ENCODE results near the gene MIEF1. TPM values are rescaled to one million over a fixed set of nuclear protein-coding genes. Genes with fewer than 3 reads are reported as not detected.

MIEF1 gene
- total RNA-seq, 2 experiments from 2014 or later: 19.8 to 20.4 TPM

- H3K27ac Mint-ChIP-seq: no peak overlapping the region
Observed at GRCh38 chr22:39563571-39564428, 61.7 kb downstream of the MIEF1 start.

DNA sequence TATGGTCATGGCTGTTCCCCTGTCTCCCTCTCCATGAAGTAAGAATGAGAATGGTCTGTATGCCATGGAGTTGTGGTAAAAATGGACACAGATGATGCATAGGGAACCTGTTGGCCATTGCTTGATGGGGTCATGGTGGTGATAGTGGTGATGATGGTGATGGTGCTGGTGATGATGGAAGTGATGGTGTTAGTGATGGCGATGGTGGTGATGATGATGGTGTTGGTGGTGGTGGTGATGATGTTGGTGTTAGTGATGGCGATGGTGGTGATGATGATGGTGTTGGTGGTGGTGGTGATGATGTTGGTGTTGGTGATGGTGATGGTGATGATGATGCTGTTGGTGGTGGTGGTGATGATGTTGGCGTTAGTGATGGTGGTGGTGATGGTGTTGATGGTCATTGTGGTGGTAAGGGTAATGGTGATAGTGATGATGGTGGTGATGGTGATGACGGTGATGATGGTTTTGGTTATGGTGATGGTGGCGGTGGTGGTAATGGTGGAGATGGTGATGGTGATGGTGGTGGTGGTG lies 63.4 kb downstream of the MIEF1 start:
- TF ChIP-seq, protein P1, sequence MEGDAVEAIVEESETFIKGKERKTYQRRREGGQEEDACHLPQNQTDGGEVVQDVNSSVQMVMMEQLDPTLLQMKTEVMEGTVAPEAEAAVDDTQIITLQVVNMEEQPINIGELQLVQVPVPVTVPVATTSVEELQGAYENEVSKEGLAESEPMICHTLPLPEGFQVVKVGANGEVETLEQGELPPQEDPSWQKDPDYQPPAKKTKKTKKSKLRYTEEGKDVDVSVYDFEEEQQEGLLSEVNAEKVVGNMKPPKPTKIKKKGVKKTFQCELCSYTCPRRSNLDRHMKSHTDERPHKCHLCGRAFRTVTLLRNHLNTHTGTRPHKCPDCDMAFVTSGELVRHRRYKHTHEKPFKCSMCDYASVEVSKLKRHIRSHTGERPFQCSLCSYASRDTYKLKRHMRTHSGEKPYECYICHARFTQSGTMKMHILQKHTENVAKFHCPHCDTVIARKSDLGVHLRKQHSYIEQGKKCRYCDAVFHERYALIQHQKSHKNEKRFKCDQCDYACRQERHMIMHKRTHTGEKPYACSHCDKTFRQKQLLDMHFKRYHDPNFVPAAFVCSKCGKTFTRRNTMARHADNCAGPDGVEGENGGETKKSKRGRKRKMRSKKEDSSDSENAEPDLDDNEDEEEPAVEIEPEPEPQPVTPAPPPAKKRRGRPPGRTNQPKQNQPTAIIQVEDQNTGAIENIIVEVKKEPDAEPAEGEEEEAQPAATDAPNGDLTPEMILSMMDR (IDR thresholded peaks at IDR 0.05): no peak
- ATAC-seq (ENCODE audit: poor library complexity): no peak
- Mint-ChIP-seq H3K27me3 (no peaks in the 10 kb centered on the region), H3K4me1 (ENCODE audit: low read depth) (peaks cover 16% of the 10 kb centered on the region), H3K9me3 (no peaks in the 10 kb centered on the region), H3K27ac (no peak overlapping the region), H3K36me3 (ENCODE audit: low read depth) (no peaks in the 10 kb centered on the region), H3K4me3 (no peak overlapping the region)
- ChIA-PET POLR2A (no interaction called here), CTCF (no interaction called here)
- Histone ChIP-seq H3K4me1 (ENCODE audit: insufficient read depth, low read length) (peaks cover 17% of the 10 kb centered on the region), H3K9me3 (ENCODE audit: control insufficient read depth in 1 of 2, insufficient read depth in 1 of 2, low read length in 2 of 2) (no peaks in the 10 kb centered on the region), H3K4me3 (ENCODE audit: low read length) (no peak overlapping the region), H3K27ac (ENCODE audit: low read depth in 1 of 2, low read length in 2 of 2) (no peak overlapping the region), H3K36me3 (ENCODE audit: insufficient read depth, low read length) (no peaks in the 10 kb centered on the region), H3K27me3 (ENCODE audit: control insufficient read depth in 1 of 2, insufficient read depth in 2 of 2, low read length in 2 of 2) (no peaks in the 10 kb centered on the region)
- intact Hi-C loops (cut with DNase I, micrococcal nuclease): no loop called here
- DNase-seq: no peak

More at GRCh38 chr22:39563571-39564428, 61.7 kb downstream of the MIEF1 start:
- Mint-ChIP-seq H3K36me3 (ENCODE audit: low read depth) (no peaks in the 10 kb centered on the region), H3K9me3 (no peaks in the 10 kb centered on the region), H3K4me1 (ENCODE audit: low read depth) (peaks cover 16% of the 10 kb centered on the region), H3K4me3 (no peak overlapping the region), H3K27me3 (no peaks in the 10 kb centered on the region)
- H3K36me3 ChIP-seq (ENCODE audit: insufficient read depth, low read length): no peaks in the 10 kb centered on the region
- peaks cover 5 to 10% of the 10 kb centered on the region in 2 experiments for H3K27me3 ChIP-seq (ENCODE audit: control insufficient read depth in 1 of 2, insufficient read depth in 2 of 2, low read length in 2 of 2)
- ChIA-PET CTCF (no interaction called here), POLR2A (no interaction called here)
- H3K27ac ChIP-seq (ENCODE audit: low read depth in 1 of 2, low read length in 2 of 2): no peak overlapping the region
- TF ChIP-seq, protein P1 (IDR thresholded peaks at IDR 0.05): no peak
- peaks cover 17% of the 10 kb centered on the region for H3K4me1 ChIP-seq (ENCODE audit: insufficient read depth, low read length)
- H3K9me3 ChIP-seq (ENCODE audit: control insufficient read depth in 1 of 2, insufficient read depth in 1 of 2, low read length in 2 of 2): no peaks in the 10 kb centered on the region
- ATAC-seq (ENCODE audit: poor library complexity): no peak
- no peak for DNase-seq
- intact Hi-C loops (cut with DNase I, micrococcal nuclease): no loop called here
- no peak overlapping the region for H3K4me3 ChIP-seq (ENCODE audit: low read length)

GRCh38 chr22:39567135-39567946 lies 65.3 kb downstream of the MIEF1 start:
- Mint-ChIP-seq H3K4me1 (ENCODE audit: low read depth) (peaks cover 16% of the 10 kb centered on the region), H3K36me3 (ENCODE audit: low read depth) (no peaks in the 10 kb centered on the region), H3K9me3 (no peaks in the 10 kb centered on the region), H3K4me3 (peak overlapping the region; percentile 75), H3K27ac (peak overlapping the region; percentile 66), H3K27me3 (no peaks in the 10 kb centered on the region)
- H3K27me3 ChIP-seq (ENCODE audit: control insufficient read depth in 1 of 2, insufficient read depth in 2 of 2, low read length in 2 of 2): no peaks in the 10 kb centered on the region
- H3K9me3 ChIP-seq (ENCODE audit: control insufficient read depth in 1 of 2, insufficient read depth in 1 of 2, low read length in 2 of 2): no peaks in the 10 kb centered on the region
- H3K36me3 ChIP-seq (ENCODE audit: insufficient read depth, low read length): no peaks in the 10 kb centered on the region
- peak overlapping the region in 1 of 2 donors; percentile 29 for H3K27ac ChIP-seq (ENCODE audit: low read depth in 1 of 2, low read length in 2 of 2)
- H3K4me1 ChIP-seq (ENCODE audit: insufficient read depth, low read length): peaks cover 17% of the 10 kb centered on the region
- TF ChIP-seq, protein P1 (IDR thresholded peaks at IDR 0.05): no peak
- peak; percentile 24 to 73 (median 52) for DNase-seq
- ChIA-PET POLR2A (interaction anchor here (0.5 to 1.4 kb wide), 9 partner anchors 11 to 457 kb away, joined by 3 to 5 read pairs (median 3); no protein-coding TSS in a partner anchor), CTCF (no interaction called here)
- peak overlapping the region; percentile 4 for H3K4me3 ChIP-seq (ENCODE audit: low read length)
- intact Hi-C loops (cut with DNase I, micrococcal nuclease): no loop called here
- ATAC-seq (ENCODE audit: poor library complexity): peak; percentile 93

Other genes with a start within 250 kb of the MIEF1 start
- gene RPL3, start 182.7 kb upstream of the MIEF1 start, total RNA-seq: 1,000 to 10,000 TPM; 3,952 to 3,974 TPM
- gene SYNGR1, start 152.3 kb upstream of the MIEF1 start, total RNA-seq: under 1 TPM; 0.44 to 0.59 TPM
- gene TAB1, start 102.5 kb upstream of the MIEF1 start, total RNA-seq: 10 to 100 TPM; 19.8 to 20.1 TPM
- under 1 TPM in 1 of 2 experiments, not detected in 1; 0.17 TPM for gene MGAT3, start 45.3 kb upstream of the MIEF1 start, total RNA-seq
- 100 to 1,000 TPM; 358 to 365 TPM for gene ATF4, start 18.3 kb downstream of the MIEF1 start, total RNA-seq
- 10 to 100 TPM; 65.8 to 69.7 TPM for gene RPS19BP1, start 30.5 kb downstream of the MIEF1 start, total RNA-seq
- 10 to 100 TPM; 29.2 to 30.1 TPM for gene CACNA1I, start 68.5 kb downstream of the MIEF1 start, total RNA-seq